ENCODE data around the gene KAT2A.

The KAT2A gene

DNA sequence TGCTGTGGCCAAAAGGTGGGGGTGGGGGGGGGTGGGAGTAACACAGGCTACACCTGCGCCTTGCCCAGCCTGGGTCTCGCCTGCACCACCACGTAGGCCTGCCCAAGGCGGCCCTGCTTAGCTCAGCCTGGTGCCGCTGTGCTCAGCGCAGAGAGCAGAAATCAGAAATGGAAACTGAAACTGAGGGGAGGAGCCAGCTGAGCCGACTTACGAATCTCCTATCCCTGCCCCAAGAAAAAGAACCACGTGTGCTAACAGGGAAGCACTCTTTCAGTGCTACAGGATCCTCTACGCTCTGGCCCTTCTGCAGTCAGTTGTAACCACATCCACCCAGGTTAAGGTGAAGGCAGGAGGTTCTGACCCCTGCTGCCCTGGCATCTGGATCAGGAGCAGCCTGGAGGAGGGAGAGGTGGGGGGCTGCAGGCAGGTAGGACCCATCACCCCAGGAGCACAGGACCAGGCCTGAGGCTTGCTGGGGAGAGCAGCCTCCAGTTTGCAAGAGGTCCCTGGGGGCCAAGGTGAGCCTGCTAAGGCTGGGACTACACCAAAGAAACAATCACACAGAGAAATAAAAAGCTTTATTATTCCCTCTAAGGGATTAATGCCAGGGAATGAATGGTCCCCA is 8.5 kb downstream of the KAT2A start, which contains the start of gene DHX58:
Gene DHX58, minus strand, starts transcription at position 163 of the 625 bp plus-strand sequence. CDS start 822 bp downstream, outside the sequence.
- DNase-seq: no peak

DNA sequence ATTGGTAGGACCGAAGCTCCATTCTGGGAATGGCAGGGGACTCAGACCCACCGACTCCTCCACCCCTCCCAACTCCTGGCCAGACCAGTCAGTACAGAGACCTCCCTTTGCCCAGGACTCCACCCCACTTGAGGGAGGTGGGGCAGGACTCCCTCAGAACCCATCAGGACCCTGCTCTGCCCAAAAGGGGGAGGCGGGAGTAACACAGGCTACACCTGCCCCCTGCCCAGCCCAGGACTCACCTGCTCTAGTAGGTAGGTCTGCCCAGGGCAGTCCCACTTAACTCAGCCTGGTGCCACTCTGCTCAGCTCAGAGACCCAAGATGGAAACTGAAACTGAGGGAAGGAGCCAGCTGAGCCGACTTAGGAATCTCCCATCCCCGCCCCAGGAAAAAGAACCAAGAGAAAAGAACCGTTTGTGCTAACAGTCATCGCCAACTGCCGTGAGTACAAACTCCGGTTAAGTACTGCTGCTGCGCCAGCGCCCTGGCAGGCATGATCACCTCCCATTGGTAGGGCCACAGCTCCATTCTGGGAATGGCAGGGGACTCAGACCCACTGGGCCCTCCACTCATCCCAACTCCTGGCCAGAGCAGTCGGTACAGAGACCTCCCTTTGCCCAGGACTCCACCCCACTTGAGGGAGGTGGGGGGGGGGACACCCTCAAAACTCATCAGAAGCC is 9.2 kb downstream of the KAT2A start:
- DNase-seq: no peak

DNA sequence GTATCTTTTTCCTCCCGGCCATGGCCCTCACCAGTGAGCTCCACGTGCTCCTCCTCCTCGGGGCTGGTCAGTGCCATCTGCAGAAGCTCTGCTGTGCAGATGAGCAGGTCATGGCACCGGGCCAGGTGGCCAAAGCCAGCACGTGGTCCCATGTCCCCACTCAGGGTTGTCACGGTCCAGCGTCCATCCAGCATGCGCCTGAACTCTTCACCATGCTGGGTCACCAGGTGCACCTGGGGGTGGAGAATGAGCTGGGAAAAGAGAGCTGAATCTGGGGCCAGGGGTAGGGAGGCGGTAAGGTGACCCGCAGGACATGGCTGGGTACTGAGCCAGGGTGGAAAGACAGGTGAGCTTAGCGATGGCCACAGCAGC is 9.9 kb downstream of the KAT2A start:
- no peak for DNase-seq

DNA sequence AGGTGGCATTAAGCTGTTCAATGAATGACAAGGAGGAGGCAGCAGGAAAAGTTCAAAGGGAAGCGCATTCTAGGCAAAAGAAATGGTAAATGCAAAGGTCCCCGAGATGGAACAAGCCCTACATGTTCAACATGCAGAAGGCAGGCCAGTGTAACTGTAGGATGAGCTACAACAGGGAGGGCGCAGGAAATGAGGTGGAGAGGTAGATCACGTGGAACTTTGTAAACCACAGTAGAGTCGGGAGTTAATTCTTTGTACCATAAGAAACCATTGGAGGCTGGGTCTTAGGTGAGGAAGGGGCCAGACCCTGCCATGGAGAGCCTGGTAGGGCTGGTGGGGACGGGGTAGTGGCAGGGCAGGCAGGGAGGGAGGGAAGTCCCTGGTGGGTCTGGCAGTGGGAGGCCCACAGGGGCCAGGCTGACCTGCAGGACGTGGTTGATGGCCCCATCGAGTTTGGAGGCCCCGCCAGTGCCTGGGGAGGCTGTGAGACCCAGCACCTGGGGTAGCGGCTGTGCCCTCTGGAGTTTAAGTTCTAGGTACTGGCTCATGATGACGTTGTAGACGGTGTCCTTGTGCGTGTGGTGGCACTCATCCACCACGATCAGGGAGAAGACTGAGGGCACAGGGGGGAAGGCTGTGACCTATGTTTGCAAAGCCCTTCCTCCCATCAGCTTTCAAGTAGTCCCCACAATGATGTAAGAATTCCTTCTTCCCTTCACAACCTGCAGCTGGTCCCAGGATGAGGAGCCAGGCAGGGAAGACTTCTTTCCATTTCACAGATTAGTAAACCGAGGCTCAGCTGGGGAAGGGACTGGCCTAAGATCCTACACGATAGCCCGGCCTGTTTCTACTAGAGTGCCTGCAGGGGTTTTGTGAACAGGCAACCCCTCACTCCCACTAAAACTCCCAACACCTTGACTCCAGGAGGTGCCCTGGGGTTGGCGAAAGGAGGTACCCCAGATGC is 10.6 kb downstream of the KAT2A start:
- DNase-seq: no peak

DNA sequence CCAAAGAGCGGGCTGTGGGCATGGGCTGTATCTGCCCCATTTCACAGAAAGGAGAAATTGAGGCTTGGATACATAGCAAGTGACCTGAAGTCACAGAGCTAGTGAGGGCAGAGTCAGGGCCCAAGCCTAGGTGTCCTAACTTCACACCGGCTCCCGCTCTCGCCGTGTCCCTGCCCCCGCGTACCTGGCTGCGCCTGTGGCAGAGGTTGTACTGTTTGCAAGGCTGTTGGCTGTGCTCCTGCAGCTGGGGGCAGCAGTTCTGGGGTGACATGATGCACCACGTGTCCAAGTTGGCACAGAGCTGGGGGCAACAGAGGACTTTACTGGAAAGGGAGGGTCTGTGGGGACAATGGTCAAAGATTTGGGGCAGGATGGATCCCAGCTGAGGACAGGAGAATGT is 12.1 kb downstream of the KAT2A start:
- no peak for DNase-seq

DNA sequence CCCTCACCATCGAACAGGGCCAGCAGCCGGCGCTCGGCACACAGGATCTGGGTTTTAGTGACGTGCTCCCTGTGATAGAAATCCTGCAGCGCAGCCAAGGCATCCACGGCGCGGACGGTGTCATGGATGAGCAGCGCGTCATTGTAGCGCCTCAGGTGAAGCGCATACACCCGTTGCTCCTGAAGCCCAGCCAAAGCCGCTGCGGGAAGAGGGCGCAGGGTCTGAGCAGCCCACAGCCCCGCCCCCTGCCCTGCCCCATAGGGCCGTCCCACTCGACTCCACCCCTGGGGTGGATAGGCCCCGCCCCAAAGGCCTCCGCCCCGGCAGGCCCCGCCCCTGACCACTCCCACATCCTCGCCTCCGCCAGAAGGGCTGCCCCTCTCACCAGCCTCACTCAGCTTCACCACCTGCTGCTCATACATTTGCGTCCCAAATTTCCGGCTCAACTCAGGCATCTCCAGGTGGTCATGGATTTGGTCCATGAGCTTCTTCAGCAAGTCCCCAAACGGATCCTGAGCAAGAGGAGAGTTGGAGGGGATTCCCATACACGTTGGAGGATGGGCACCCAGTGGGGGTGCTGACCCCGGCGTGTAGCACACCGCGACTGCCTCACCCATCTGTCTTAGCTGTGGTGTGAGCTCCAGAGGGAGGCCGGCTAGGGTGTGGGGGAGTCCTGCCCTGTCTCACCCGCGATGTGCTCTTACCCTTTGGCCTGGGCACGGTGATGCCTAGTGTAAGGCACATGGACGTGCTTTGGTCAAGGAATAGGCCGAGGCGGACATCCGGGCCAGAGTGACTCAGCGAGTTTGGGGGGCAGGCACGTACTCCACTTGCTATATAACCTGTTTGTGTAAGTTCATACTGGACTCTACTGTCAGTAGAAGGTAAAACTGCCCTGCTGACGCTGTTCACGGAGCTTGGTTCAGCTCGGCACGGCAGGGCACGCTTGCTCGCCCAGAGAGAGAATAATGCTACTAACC is 13.3 kb downstream of the KAT2A start:
- DNase-seq: peak; percentile 74

DNA sequence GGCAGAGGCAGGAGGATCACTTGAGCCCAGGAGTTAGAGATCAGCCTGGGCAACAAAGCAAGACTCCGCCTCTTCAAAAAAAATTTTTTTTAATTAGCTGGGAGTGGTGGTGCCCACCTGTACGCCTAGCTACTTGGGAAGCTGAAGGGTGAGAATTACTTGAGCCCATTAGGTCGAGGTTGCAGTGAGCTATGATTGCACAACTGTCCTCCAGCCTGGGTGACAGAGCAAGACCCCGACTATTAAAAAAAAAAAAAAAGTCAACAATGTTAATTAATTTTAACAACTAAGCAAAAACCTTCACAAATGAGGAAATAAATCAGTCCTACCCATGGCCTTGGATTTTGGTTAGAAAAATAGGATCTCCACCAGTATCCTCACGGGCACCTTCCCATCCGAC is 14.0 kb downstream of the KAT2A start:
- no peak for DNase-seq

DNA sequence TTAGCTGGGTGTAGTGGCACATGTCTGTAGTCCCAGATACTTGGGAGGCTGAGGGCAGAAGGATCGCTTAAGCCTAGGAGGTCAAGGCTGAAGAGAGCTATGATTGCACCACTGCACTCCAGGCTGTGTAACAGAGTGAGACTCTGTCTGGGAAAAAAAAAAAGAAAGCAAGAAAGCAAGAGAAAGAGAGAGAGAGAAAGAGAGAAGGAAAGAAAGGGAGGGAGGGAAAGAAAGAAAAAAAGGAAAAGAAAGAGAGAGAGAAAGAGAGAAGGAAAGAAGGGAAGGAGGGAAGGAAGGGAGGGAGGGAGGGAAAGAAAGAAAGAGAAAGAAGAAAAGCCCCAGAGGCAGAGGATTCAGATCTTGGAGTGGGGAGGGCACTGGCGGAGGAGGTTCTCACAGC is 15.2 kb downstream of the KAT2A start:
- DNase-seq: no peak

DNA sequence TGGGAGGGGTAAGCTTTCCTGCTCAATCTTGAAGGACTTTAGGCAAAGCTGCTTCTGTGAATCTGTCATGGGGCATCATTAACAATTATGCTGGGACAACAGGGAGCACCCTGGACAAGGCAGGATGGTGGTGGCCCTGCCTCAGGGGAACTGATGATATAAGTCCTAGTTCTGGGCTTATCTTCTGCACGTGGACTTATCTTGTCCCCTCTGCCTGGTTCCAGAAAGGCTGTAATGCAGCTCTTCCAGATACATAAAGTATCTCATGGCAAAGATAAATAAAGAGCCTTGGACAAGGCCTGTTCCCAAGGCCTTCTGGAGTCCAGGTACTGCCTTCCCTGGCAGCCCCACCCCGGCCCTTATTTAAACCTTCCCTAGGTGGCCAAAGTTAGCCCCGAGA is 16.9 kb downstream of the KAT2A start:
- DNase-seq: no peak

DNA sequence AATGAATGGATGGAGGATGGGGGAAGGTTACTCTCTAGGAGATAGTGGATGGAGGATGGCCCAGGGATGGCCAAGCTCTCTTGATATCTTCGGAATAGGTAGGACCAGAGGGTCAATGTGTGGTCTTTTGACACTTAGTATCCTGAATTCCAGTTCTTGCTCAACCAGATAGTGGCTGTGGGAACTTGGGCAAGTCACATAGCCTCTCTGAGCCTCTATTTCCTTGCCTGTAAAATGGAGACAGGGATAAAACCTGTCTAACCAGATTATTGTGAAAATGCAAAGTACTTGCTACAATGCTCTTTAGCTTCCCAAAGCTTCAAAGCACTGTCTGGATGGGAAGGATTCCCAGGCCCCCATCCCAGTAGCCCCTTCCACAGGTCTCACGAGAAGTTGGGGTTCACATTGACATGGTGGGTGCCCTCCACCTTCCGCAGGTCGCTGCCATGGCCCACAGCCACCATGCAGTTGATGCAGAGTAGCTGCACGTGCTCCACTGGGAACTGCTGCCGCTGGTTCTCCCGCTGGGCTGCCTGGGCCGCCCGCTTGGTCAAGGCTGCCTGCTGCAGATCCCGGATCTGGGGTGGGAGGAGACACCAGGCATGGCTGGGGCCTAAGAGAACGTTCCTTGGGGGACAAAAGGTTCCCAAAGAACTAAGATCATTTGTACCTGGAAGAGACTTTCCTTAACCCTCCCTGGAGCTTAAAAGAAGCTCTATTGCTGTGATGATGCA is 17.8 kb downstream of the KAT2A start:
- DNase-seq: no peak

DNA sequence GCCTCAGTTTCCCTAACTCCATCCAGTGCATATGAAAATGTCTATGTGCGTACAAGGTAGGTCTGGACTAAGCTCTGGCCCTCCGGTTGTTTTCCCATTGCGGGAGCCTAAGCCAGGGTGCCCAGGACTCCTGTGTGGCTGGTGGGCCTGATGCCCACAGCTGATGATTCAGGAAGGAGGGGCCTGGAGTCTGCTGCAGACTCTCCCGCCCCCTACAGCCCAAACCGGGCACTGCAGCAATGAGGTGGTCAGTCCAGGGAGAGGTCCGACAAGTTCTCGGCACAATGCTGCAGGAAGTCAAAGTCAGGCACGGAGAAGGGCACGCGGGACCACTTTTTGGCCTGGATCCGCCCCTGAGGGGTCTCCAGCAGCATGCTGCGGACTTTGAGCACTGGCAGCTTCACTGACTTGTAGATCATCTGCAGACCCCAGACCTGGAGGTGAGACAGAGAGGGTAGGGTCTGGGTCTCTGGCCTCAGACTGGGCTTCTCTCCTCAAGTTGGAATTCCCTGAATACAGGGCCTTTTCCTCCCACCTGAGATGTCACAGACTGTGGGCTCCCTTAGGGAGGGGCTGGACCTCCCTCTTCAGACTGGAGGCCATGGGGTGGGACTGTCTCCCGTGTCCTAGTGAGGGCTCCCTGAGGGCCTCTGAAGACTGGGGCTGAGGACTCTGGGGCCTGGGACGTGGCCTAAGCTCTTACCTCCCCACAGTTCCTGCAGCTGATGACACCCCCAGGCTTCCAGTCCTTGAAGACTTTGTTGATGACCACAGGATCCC is 19.5 kb downstream of the KAT2A start:
- DNase-seq: no peak

DNA sequence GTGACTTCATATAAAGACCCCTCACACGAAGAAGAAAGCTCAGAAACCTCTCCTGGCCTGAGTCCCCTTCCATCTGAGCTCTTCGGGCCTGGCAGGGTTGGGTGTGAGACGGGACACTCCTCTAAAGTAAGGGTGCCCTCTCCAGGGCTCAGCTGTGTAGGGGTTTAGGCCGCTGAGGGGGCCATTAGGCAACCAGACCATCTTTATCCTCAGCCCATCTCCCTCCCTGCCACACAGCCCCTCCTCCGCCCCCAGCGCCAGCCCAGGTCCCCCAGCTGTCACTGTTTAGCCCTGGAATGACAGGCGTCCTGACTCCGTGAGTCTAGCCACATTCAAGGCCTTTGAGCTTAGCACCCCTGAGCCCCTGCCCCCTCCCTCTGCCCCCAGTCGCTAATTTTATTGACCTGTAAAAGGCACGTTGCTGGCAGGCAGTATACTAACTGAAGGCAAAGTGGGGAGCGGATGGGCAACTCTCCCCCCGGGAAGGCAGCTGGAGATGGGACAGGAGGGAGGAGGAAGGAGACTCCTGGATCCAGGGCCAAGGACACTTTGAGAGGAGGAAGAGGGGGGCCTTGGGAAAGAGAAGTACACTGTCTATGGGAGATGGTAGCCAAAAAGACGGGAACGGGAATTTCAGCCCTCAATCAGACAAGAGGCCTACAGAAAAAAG is 22.3 kb downstream of the KAT2A start:
- DNase-seq: no peak

DNA sequence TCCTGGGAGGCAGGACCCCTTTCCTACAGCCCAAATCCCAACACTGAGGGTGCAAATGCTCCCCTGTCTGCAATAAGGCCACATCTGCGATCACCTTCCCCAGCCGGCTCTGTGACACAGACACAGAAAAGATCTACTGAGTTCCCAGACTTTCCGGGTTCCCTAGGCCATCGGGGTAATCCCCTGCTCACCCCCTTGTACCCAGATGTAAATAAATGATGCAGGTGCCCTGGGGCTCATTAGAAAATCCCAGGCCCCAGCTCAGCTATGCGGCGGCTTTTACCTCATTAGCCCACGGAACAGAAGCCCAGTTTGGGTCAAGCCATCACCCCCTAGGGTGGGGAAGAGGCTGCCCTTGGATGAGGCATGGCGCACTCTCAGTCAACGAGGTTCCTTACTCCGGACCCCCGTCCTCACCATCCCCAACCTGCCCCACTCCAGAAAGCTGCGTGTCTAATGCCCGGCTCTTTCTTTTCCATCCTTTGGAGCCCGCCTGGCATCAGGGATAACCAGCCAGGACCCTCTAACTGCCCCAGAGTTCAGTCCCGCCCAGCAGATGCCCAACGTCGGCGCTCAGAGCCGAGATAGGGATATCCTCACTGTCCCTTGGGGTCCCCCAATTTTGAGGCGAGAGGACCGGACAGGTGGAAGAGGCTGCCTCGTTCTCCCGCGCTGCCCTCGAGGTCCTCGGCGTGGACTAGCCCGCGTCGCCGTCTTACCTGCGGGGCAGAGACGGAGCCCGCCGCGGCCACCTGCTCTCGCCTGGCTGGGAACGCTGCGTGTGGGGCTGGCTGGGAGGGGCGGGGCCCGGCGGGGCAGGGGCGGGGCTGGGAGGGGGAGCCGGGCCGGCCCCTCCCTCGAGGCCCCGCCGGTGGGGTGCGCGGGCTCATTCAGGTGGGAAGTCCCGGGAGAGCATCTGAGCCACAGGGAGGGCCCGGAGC is 23.2 kb downstream of the KAT2A start, which contains the start of gene ZNF385C:
Gene ZNF385C, minus strand, starts transcription at position 783 of the 941 bp plus-strand sequence. CDS start 35,417 bp downstream, outside the sequence.
- DNase-seq: no peak

DNA sequence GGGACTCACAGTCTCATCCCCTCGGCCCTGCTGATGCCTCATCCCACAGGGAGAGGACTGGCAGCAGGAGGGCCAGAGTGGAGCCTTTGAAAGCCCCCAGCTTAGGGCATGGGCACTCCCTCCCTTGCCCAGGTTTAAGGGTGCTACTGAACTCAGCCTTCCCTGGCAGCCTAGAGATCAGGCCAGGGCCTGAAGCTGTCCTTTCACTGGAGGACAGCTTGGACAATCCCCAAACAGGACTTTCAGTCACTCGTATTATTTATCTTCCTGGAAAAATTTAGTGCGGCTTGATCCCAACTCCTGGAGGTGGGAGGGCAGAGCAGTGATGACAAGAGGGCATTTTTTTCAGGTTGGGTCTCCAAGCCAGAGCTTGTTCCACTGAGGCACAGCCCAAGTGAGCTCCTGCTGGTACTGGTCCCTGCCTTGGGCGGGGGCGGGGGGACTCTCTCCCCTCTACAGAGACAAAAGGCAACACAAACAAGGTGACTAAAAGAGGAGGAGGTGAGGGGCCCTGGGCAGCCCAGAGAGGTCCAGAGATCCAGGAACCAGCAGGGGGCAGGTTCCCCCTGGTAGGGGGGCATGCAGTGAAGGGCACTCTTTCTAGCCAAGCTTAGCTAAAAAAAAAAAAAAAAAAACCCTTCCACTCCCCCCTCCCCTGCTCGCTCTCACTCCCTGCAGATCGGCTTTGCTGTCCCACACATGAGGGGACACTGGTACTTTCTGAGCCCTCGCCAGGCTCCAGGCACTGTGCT is 24.6 kb downstream of the KAT2A start:
- no peak for DNase-seq

DNA sequence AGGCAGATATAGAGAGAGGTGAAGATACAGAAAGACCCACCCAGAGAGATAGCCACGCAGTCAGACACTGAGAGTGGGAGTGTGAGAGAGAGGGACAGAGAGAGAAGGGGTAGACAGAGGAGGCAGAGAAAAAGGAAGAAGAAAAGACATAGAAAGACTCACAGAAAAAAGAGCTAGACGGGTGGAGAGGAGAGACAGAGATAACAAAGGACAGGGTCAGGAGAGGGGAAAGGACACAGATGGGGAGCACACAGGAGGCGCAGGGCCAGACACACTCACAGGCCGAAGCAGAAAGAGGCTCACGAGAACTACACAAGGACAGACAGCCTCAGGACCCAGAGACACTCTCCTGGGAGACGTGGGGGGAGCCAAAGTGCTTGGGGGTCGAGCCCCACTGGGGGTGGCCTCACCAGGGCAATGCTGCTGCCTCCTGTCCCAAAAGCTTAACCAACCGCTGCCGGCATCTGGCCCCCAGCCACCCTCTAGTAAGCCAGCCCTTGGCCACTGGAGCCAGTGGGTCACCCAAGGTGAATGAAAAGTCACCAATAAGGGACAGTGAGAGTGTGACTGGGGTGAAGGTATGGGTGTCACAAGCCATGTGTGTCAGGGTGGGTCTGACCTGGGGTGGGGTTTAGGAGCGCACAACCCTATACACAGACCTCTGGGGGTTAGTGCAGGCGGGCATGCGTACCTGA is 26.6 kb downstream of the KAT2A start:
- DNase-seq: no peak

DNA sequence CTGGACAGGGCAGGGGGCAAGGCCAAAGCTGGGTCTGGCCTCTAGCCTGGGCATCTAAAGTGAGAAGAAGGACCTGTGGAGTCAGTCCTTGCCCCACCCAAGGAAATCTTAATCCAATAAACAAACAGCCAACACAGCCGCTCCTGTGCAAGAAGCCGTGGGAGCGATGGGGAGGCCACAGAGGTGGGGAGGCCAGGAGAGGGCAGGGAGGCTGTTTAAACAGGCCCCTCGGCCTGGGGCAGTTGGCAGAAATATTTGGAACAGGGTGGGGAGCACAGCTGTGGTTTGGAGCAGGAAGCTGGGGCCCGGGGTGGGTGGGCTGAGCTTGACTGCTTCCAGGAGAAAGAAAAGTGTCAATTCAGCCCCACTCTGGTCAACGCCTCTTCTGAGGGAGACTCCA is 28.2 kb downstream of the KAT2A start:
- DNase-seq: no peak

DNA sequence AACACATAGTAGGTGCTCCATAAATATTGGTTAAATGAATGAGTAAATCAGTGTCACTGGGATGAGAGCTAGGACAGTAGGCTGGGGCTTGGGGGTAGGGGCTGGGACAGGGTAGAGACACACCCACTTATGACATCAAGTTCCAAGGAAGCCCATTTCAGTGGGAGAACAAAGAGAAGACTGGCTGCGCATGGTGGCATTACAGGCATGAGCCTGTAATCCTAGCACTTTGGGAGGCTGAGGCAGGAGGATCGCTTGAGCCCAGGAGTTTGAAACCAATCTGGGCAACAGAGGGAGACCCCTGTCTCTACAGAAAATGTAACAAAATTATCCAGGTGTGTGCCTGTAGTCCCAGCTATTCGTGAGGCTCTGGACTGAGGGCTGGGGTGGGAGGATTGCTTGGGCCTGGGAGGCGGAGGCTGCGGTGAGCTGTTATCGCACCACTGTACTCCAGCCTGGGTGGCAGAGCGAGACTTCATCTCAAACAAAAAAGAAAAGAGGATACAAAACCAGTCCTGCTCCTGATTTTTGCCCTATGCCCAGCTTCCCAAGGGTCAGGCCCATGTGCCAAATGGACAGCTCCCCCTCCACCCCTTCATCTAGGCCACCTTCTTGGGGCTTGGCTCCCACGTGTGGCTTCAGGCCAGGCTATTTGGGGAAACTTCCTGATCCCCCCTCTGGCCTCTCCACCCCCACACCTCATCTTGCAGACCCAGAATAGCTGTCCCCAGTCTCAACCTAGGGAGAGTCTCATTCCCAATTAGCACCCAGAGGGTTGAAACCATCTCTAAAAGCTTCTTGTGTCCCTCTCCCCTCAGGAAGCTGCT is 30.0 kb downstream of the KAT2A start:
- no peak for DNase-seq

All from NCI-H1105 treated with DMSO at 0.1 percent for 48 hours (cell line).